ENCODE measurements around the gene CERK. TPM values are rescaled to one million over a fixed set of nuclear protein-coding genes. Genes with fewer than 3 reads are reported as not detected.

Gene CERK
- total and polyA plus RNA-seq, 2 of the 13 experiments (the other 11 are each of a cell fraction or from before 2014, with no cell fraction given), result 40.3 to 41.9 TPM

- no peak for TF ChIP-seq U2AF1 (optimal IDR thresholded peaks at IDR 0.05; ENCODE audit: low read depth, low read length)
- TF ChIP-seq ATF2 (CRISPR knock-in tag; IDR thresholded peaks at IDR 0.05), result no peak
- TF ChIP-seq NR2C2 (CRISPR knock-in tag; IDR thresholded peaks at IDR 0.05; ENCODE audit: borderline replicate concordance), result no peak
- no peak for TF ChIP-seq ZNF512B (CRISPR knock-in tag; IDR thresholded peaks at IDR 0.05; ENCODE audit: borderline replicate concordance)
Observed at GRCh38 chr22:46714550-46714949, 23.5 kb downstream of the CERK start (continued).

GRCh38 chr22:46712288-46712687, 25.8 kb downstream of the CERK start:
- no TSS peak for BruUV-seq (replicated peaks)
- ChIA-PET CTCF (ENCODE audit: low intra/inter-chr PET ratio, low total read pairs) (no interaction called here), POLR2A (no interaction called here)
- intact Hi-C loops (cut with micrococcal nuclease; ENCODE audit: unreplicated experiment) (no loop called here), in situ Hi-C loops (cut with HindIII; ENCODE audit: extremely low pct_ligation_motif_present, low pct_unique_long_range_greater_than_20kb) (no loop called here)
- H3K27ac ChIP-seq (ENCODE audit: extremely low read length, insufficient read depth, low read length), result no peak overlapping the region
- peaks cover 23 to 70% of the 10 kb centered on the region in 2 experiments for H3K36me3 ChIP-seq (replicated peaks in 1 of 2; ENCODE audit: control insufficient read depth in 1 of 2, insufficient read depth in 2 of 2, low read length in 2 of 2)
- H3K79me2 ChIP-seq (ENCODE audit: insufficient read depth, low read length), result no peaks in the 10 kb centered on the region
- H3K4me2 ChIP-seq (ENCODE audit: low read depth, low read length), result no peak overlapping the region
- H2AFZ ChIP-seq (ENCODE audit: low read length), result no peak overlapping the region
- no peaks in the 10 kb centered on the region for H3K27me3 ChIP-seq (ENCODE audit: control insufficient read depth in 1 of 2, insufficient read depth in 2 of 2, low read length in 2 of 2)
- WGBS (ENCODE audit: low lambda C conversion rate), result 96% methylated on average over 8 of the region's 8 CpGs
- H3K9me3 ChIP-seq (ENCODE audit: low read length), result no peaks in the 10 kb centered on the region
- DNase-seq (ENCODE audit: low spot score), result no peak
- no peak for FAIRE-seq
- no peak for ATAC-seq
- peaks cover 6% of the 10 kb centered on the region; the same call in 1 of the 2 replicates for H3K4me1 ChIP-seq (ENCODE audit: insufficient read depth, low read length)
- H3K4me3 ChIP-seq (replicated peaks in 1 of 3; ENCODE audit: insufficient read depth in 1 of 3, low read depth in 2 of 3, low read length in 3 of 3), result no peak overlapping the region
- no peak overlapping the region for H3K9ac ChIP-seq (ENCODE audit: insufficient read depth, low read depth, low read length)
- no peaks in the 10 kb centered on the region; the same call in 1 of the 2 replicates for H4K20me1 ChIP-seq (ENCODE audit: insufficient read depth, low read length)
- TF ChIP-seq ARID2 (CRISPR knock-in tag; IDR thresholded peaks at IDR 0.05; ENCODE audit: borderline replicate concordance), result no peak
- no peak for TF ChIP-seq ZNF431 (CRISPR knock-in tag; IDR thresholded peaks at IDR 0.05; ENCODE audit: borderline replicate concordance, low read depth)
- no peak for TF ChIP-seq ZNF878 (CRISPR knock-in tag; IDR thresholded peaks at IDR 0.05)
- TF ChIP-seq PCBP2 (optimal IDR thresholded peaks at IDR 0.05; ENCODE audit: low read depth, low read length, poor library complexity, severe bottlenecking), result no peak
- no peak for TF ChIP-seq HOXA9 (CRISPR knock-in tag; IDR thresholded peaks at IDR 0.05; ENCODE audit: borderline replicate concordance)
- TF ChIP-seq ZNF543 (CRISPR knock-in tag; IDR thresholded peaks at IDR 0.05), result no peak
- TF ChIP-seq ZBTB14 (CRISPR knock-in tag; IDR thresholded peaks at IDR 0.05), result no peak
- TF ChIP-seq ARID3A (IDR thresholded peaks at IDR 0.05; ENCODE audit: low read depth, low read length), result no peak
- TF ChIP-seq ATF7 (IDR thresholded peaks at IDR 0.05), result no peak
- TF ChIP-seq ATF7 (CRISPR knock-in tag; IDR thresholded peaks at IDR 0.05), result no peak
- no peak for TF ChIP-seq ZNF552 (CRISPR knock-in tag; IDR thresholded peaks at IDR 0.05; ENCODE audit: borderline replicate concordance)
- no peak for TF ChIP-seq GATAD1 (CRISPR knock-in tag; IDR thresholded peaks at IDR 0.05)
- no peak for TF ChIP-seq NRL (CRISPR knock-in tag; IDR thresholded peaks at IDR 0.05; ENCODE audit: borderline replicate concordance)

Measured in HepG2 (cell line).